C4-2B (cell line): ENCODE measurements around the gene FNDC3B.

Experiments
- H3K27ac ChIP-seq: fragments of 450-650 bp; 2 replicates; pipeline ENCODE4 v1.5.1; 2017
- CTCF ChIP-seq: fragments of 450-650 bp; conservative IDR thresholded peaks from 2 replicates; pipeline ENCODE4 v1.5.1; 2017; ENCODE audit warnings: mild to moderate bottlenecking
- ZFX ChIP-seq: fragments of 450-650 bp; IDR thresholded peaks from 2 replicates; pipeline ENCODE4 v1.6.1; 2017

Gene FNDC3B

GRCh38 chr3:172225215-172225707 lies 185.9 kb downstream of the FNDC3B start:
- no peak for TF ChIP-seq CTCF
- no peak for TF ChIP-seq ZFX
- H3K27ac ChIP-seq, result no peak overlapping the region

- TF ChIP-seq ZFX (no peak), CTCF (no peak)
- no peak overlapping the region for H3K27ac ChIP-seq
Observed at GRCh38 chr3:172226831-172227230, 187.5 kb downstream of the FNDC3B start.

GRCh38 chr3:172227340-172228035 lies 188.1 kb downstream of the FNDC3B start:
- no peak for TF ChIP-seq ZFX
- TF ChIP-seq CTCF, result no peak
- no peak overlapping the region for H3K27ac ChIP-seq

GRCh38 chr3:172228036-172228415 lies 188.6 kb downstream of the FNDC3B start:
- TF ChIP-seq ZFX (no peak), CTCF (no peak)
- no peak overlapping the region for H3K27ac ChIP-seq

- no peak overlapping the region for H3K27ac ChIP-seq
- TF ChIP-seq CTCF (no peak), ZFX (no peak)
Observed at GRCh38 chr3:172229462-172229861, 190.1 kb downstream of the FNDC3B start.

- no peak overlapping the region for H3K27ac ChIP-seq
- TF ChIP-seq CTCF (no peak), ZFX (no peak)
Observed at GRCh38 chr3:172231318-172231901, 192.0 kb downstream of the FNDC3B start.

- H3K27ac ChIP-seq, result no peak overlapping the region
- TF ChIP-seq ZFX, result no peak
- TF ChIP-seq CTCF, result no peak
Observed at GRCh38 chr3:172232579-172233212, 193.3 kb downstream of the FNDC3B start.
